ENCODE results near the gene LSG1. TPM values are rescaled to one million over a fixed set of nuclear protein-coding genes. Genes with fewer than 3 reads are reported as not detected.

The LSG1 gene
- total RNA-seq, 2 experiments from 2014 or later: 24.7 to 26.5 TPM

- peaks cover 26% of the 10 kb centered on the region for H3K27me3 Mint-ChIP-seq
- H3K4me3 Mint-ChIP-seq: no peak overlapping the region
- H3K4me1 Mint-ChIP-seq: no peaks in the 10 kb centered on the region
- no peaks in the 10 kb centered on the region for H3K36me3 Mint-ChIP-seq (ENCODE audit: low read depth)
- no peak overlapping the region for H3K27ac Mint-ChIP-seq
- CTCF ChIA-PET: interaction anchor here (0.6 kb wide), 1 partner anchor 99 kb away, joined by 4 read pairs; no protein-coding TSS in a partner anchor
- H3K9me3 Mint-ChIP-seq: no peaks in the 10 kb centered on the region
- no peak for DNase-seq
- POLR2A ChIA-PET: no interaction called here
Measured at GRCh38 chr3:194696702-194697101, 24.7 kb upstream of the LSG1 start.

GRCh38 chr3:194691481-194692283 lies 19.7 kb upstream of the LSG1 start:
- ChIA-PET POLR2A (no interaction called here), CTCF (interaction anchor here (0.6 to 2.1 kb wide), 3 partner anchors 9 to 19 kb away, joined by 3 to 9 read pairs (median 3); partner anchors contain the start of gene LSG1)
- no peak for DNase-seq
- Mint-ChIP-seq H3K4me3 (no peak overlapping the region), H3K4me1 (peaks cover 22% of the 10 kb centered on the region), H3K36me3 (ENCODE audit: low read depth) (peaks cover 2% of the 10 kb centered on the region), H3K27ac (no peak overlapping the region), H3K9me3 (no peaks in the 10 kb centered on the region), H3K27me3 (peaks cover 30% of the 10 kb centered on the region)

- Mint-ChIP-seq H3K4me1 (peaks cover 26% of the 10 kb centered on the region), H3K27me3 (peaks cover 31% of the 10 kb centered on the region), H3K36me3 (ENCODE audit: low read depth) (peaks cover 2% of the 10 kb centered on the region), H3K27ac (no peak overlapping the region), H3K4me3 (no peak overlapping the region), H3K9me3 (no peaks in the 10 kb centered on the region)
- ChIA-PET POLR2A (no interaction called here), CTCF (interaction anchor here (0.6 to 2.1 kb wide), 3 partner anchors 8 to 18 kb away, joined by 3 to 9 read pairs (median 3); partner anchors contain the start of gene LSG1)
- DNase-seq: no peak
Measured at GRCh38 chr3:194690501-194691372, 18.7 kb upstream of the LSG1 start.

- H3K27me3 Mint-ChIP-seq: peaks cover 35% of the 10 kb centered on the region
- ChIA-PET CTCF (interaction anchor here (0.5 to 8.9 kb wide), 3 partner anchors 17 to 895 kb away, joined by 3 to 232 read pairs (median 4); partner anchors contain the start of gene LSG1), POLR2A (no interaction called here)
- H3K27ac Mint-ChIP-seq: no peak overlapping the region
- H3K9me3 Mint-ChIP-seq: no peaks in the 10 kb centered on the region
- DNase-seq: no peak
- no peak overlapping the region for H3K4me3 Mint-ChIP-seq
- H3K36me3 Mint-ChIP-seq (ENCODE audit: low read depth): peaks cover 2% of the 10 kb centered on the region
- H3K4me1 Mint-ChIP-seq: peaks cover 38% of the 10 kb centered on the region
Measured at GRCh38 chr3:194689493-194689944, 17.5 kb upstream of the LSG1 start.

DNA sequence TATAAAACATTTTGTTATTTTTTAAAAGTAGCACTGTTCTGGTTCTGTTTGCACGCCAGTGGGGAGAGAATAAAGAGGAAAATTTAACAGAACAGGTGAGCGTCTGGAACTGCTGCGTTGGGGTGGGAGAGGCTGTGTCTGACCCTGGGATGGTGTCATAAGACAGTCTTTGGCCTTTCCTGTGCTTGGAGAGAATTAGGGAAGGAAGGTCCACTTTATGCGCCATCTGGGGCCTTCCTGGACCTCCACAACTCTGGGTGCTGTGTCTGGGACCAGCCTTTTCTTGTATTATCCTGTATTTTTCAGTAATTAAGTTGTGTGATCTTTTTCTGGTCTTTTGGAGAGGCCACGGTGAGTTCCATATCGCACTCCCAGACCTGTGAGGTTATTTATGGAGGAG lies 17.0 kb upstream of the LSG1 start:
- Mint-ChIP-seq H3K4me1 (peaks cover 44% of the 10 kb centered on the region), H3K27me3 (peaks cover 39% of the 10 kb centered on the region), H3K4me3 (no peak overlapping the region), H3K36me3 (ENCODE audit: low read depth) (peaks cover 2% of the 10 kb centered on the region), H3K9me3 (no peaks in the 10 kb centered on the region), H3K27ac (no peak overlapping the region)
- ChIA-PET POLR2A (interaction anchor here (4.1 kb wide), 1 partner anchor 15 kb away, joined by 71 read pairs; the partner anchor contains the start of gene LSG1), CTCF (interaction anchor here (1.0 to 8.9 kb wide), 3 partner anchors 16 to 581 kb away, joined by 3 to 232 read pairs (median 4); partner anchors contain the start of gene LSG1)
- DNase-seq: no peak

DNA sequence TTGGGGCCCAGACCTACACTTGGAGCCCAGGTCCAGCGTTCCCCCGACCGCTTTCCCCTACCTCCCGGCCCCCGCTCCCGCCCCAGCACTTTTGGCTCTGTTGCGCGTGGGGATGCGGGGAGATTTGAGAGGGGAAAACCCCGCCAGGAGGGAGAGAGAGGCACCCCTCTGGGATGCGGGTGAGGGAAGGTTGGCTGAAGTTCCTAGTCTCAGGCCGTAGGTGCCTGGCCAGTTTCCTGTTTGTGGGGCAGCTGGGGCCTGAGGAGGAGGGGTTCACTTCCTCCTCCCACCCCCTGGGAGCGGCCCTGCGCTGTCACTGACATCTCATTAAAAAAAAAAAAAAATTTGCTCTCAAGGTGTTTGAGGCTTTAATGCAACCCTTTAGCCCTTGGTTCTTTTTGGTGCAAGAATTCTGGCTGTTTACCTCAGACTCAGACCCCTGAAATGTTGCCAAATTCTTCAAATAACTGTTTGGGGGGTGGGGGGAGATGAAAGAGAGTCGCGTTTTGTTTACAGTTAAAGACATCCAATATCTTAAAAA lies 16.3 kb upstream of the LSG1 start:
- Mint-ChIP-seq H3K4me3 (peak overlapping the region; percentile 31), H3K27me3 (peaks cover 40% of the 10 kb centered on the region), H3K4me1 (peaks cover 47% of the 10 kb centered on the region), H3K9me3 (no peaks in the 10 kb centered on the region), H3K27ac (no peak overlapping the region), H3K36me3 (ENCODE audit: low read depth) (peaks cover 2% of the 10 kb centered on the region)
- peak; percentile 23 for DNase-seq
- POLR2A ChIA-PET: interaction anchor here (0.9 to 4.1 kb wide), 4 partner anchors 15 to 571 kb away, joined by 3 to 71 read pairs (median 4); partner anchors contain the start of gene LSG1
- CTCF ChIA-PET: interaction anchor here (0.8 to 8.9 kb wide), 19 partner anchors 12 to 582 kb away, joined by 3 to 232 read pairs (median 4); partner anchors contain the start of genes LSG1 and TMEM44

DNA sequence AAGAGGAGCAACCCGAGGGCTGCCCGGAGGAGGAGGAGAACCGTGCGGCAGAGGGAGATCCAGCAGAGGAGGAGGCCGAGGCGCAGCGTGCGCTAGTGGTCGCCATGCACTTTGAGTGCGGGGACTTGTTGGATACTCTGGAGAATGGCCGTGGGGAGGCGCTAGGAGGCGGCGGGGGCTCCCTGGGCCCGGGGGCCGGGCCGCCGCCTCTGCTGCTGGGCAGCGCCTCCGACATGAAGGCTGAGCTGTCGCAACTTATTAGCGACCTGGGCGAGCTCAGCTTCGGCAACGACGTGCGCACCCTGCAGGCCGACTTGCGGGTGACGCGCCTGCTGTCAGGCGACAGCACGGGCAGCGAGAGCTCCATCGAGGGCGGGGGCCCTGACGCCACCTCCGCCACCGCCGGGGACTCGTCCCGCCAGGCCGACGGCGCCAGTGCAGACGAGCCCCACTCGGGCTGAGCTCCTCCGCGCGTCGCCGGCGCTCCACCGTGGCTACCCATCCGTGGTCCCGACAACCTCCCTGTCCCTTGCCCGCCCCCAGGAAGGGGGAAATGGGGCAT lies 15.7 kb upstream of the LSG1 start:
- peak overlapping the region; percentile 90 for H3K4me3 Mint-ChIP-seq
- peaks cover 43% of the 10 kb centered on the region for H3K27me3 Mint-ChIP-seq
- peak overlapping the region; percentile 69 for H3K27ac Mint-ChIP-seq
- H3K36me3 Mint-ChIP-seq (ENCODE audit: low read depth): peaks cover 2% of the 10 kb centered on the region
- peak; percentile 83 for DNase-seq
- H3K4me1 Mint-ChIP-seq: peaks cover 52% of the 10 kb centered on the region
- no peaks in the 10 kb centered on the region for H3K9me3 Mint-ChIP-seq
- ChIA-PET CTCF (interaction anchor here (0.8 to 8.9 kb wide), 21 partner anchors 12 to 582 kb away, joined by 3 to 232 read pairs (median 4); partner anchors contain the start of genes LSG1 and TMEM44), POLR2A (interaction anchor here (0.9 to 4.1 kb wide), 7 partner anchors 11 to 571 kb away, joined by 3 to 71 read pairs (median 4); partner anchors contain the start of gene LSG1)

GRCh38 chr3:194686816-194687637 lies 15.0 kb upstream of the LSG1 start:
- Mint-ChIP-seq H3K36me3 (ENCODE audit: low read depth) (peaks cover 2% of the 10 kb centered on the region), H3K4me3 (peak overlapping the region; percentile 90), H3K9me3 (no peaks in the 10 kb centered on the region), H3K27ac (peak overlapping the region; percentile 69), H3K4me1 (peaks cover 59% of the 10 kb centered on the region), H3K27me3 (peaks cover 43% of the 10 kb centered on the region)
- ChIA-PET CTCF (interaction anchor here (0.9 to 8.9 kb wide), 21 partner anchors 13 to 583 kb away, joined by 3 to 232 read pairs (median 4); partner anchors contain the start of genes LSG1 and TMEM44), POLR2A (interaction anchor here (0.8 to 4.1 kb wide), 14 partner anchors 12 to 850 kb away, joined by 3 to 71 read pairs (median 4); partner anchors contain the start of gene LSG1)
- DNase-seq: peak; percentile 24

- H3K27ac Mint-ChIP-seq: peak overlapping the region; percentile 65
- peaks cover 2% of the 10 kb centered on the region for H3K36me3 Mint-ChIP-seq (ENCODE audit: low read depth)
- peaks cover 43% of the 10 kb centered on the region for H3K27me3 Mint-ChIP-seq
- no peaks in the 10 kb centered on the region for H3K9me3 Mint-ChIP-seq
- DNase-seq: no peak
- peaks cover 59% of the 10 kb centered on the region for H3K4me1 Mint-ChIP-seq
- CTCF ChIA-PET: interaction anchor here (1.0 to 8.9 kb wide), 6 partner anchors 14 to 574 kb away, joined by 3 to 232 read pairs (median 6); partner anchors contain the start of gene LSG1
- POLR2A ChIA-PET: interaction anchor here (0.6 to 4.1 kb wide), 9 partner anchors 13 to 850 kb away, joined by 3 to 71 read pairs (median 3); partner anchors contain the start of gene LSG1
- peak overlapping the region; percentile 90 for H3K4me3 Mint-ChIP-seq
Measured at GRCh38 chr3:194686414-194686815, 14.4 kb upstream of the LSG1 start.

GRCh38 chr3:194685718-194686413 lies 13.9 kb upstream of the LSG1 start, which contains the start of gene FAM43A:
TSS of gene FAM43A (plus strand) at chr3:194685883. CDS start at chr3:194686827, 944 bp downstream.
- Mint-ChIP-seq H3K27ac (peak within 1 kb of the TSS; percentile 73), H3K4me3 (peak within 1 kb of the TSS; percentile 90), H3K4me1 (peaks cover 59% of the 10 kb centered on the region), H3K36me3 (ENCODE audit: low read depth) (peaks cover 2% of the 10 kb centered on the region), H3K9me3 (no peaks in the 10 kb centered on the region), H3K27me3 (peaks cover 47% of the 10 kb centered on the region)
- ChIA-PET POLR2A (interaction anchor here (0.6 to 4.1 kb wide), 8 partner anchors 12 to 851 kb away, joined by 3 to 71 read pairs (median 3); partner anchors contain the start of gene LSG1), CTCF (interaction anchor here (1.0 to 8.9 kb wide), 4 partner anchors 13 to 575 kb away, joined by 4 to 232 read pairs (median 8); partner anchors contain the start of gene LSG1)
- DNase-seq: peak; percentile 85
